ENCODE data around the gene GPR21.

The GPR21 gene

GRCh38 chr9:123033352-123033751 is at the start of gene GPR21:
TSS of gene GPR21 (plus strand) at chr9:123033667. CDS start at chr9:123034567, 900 bp downstream.
- no peak for DNase-seq

GRCh38 chr9:122986010-122986409 is 47.5 kb upstream of the GPR21 start:
- DNase-seq = no peak

- DNase-seq = no peak
These were observed 45.3 kb upstream of the GPR21 start for GRCh38 chr9:122988141-122988540.

GRCh38 chr9:122988920-122989621 is 44.4 kb upstream of the GPR21 start:
- DNase-seq = no peak

- peak; percentile 37 for DNase-seq
These were observed 42.1 kb upstream of the GPR21 start for GRCh38 chr9:122991370-122991830.

- DNase-seq = no peak
These were observed 36.9 kb upstream of the GPR21 start for GRCh38 chr9:122996586-122996985.

GRCh38 chr9:122998448-122998847 is 35.0 kb upstream of the GPR21 start:
- DNase-seq = no peak

- no peak for DNase-seq
These were observed 32.9 kb upstream of the GPR21 start for GRCh38 chr9:123000371-123001068.

GRCh38 chr9:123002754-123003153 is 30.7 kb upstream of the GPR21 start:
- no peak for DNase-seq

- no peak for DNase-seq
These were observed 30.0 kb upstream of the GPR21 start for GRCh38 chr9:123003466-123003865.

- DNase-seq = no peak
These were observed 27.5 kb upstream of the GPR21 start for GRCh38 chr9:123005964-123006363.

GRCh38 chr9:123007269-123007668 is 26.2 kb upstream of the GPR21 start:
- no peak for DNase-seq

- DNase-seq = no peak
These were observed 24.6 kb upstream of the GPR21 start for GRCh38 chr9:123008909-123009308.

GRCh38 chr9:123011380-123011779 is 22.1 kb upstream of the GPR21 start:
- no peak for DNase-seq

GRCh38 chr9:123011878-123012528 is 21.5 kb upstream of the GPR21 start:
- DNase-seq = no peak

GRCh38 chr9:123016631-123017030 is 16.8 kb upstream of the GPR21 start:
- no peak for DNase-seq

- DNase-seq = no peak
These were observed 12.7 kb upstream of the GPR21 start for GRCh38 chr9:123020796-123021195.

- no peak for DNase-seq
These were observed 7.0 kb upstream of the GPR21 start for GRCh38 chr9:123026425-123026824.

GRCh38 chr9:123027517-123027916 is 6.0 kb upstream of the GPR21 start:
- DNase-seq = no peak

- DNase-seq = no peak
These were observed 5.3 kb upstream of the GPR21 start for GRCh38 chr9:123028136-123028535.

- no peak for DNase-seq
These were observed 4.5 kb upstream of the GPR21 start for GRCh38 chr9:123028973-123029372.

GRCh38 chr9:123031963-123032362 is 1.5 kb upstream of the GPR21 start:
- DNase-seq = no peak

GRCh38 chr9:123033864-123034601 is 566 bp downstream of the GPR21 start:
- DNase-seq = no peak
